ENCODE measurements around the gene PRAMEF5. TPM values are rescaled to one million over a fixed set of nuclear protein-coding genes. Genes with fewer than 3 reads are reported as not detected.
"Not testable (repeated sequence)": the region's sequence is repeated elsewhere in the genome, so short reads cannot be mapped to it uniquely, and the experiment has no call there.

Gene PRAMEF5
- total RNA-seq, 1 experiment from 2014 or later: not detected

- H2BK12ac ChIP-seq (ENCODE audit: insufficient read length, low read depth, low read length); H3K27ac ChIP-seq (ENCODE audit: insufficient read length, low read depth, low read length); H2BK15ac ChIP-seq (ENCODE audit: low read depth, low read length); H3K56ac ChIP-seq (ENCODE audit: insufficient read length, low read depth, low read length); H2BK20ac ChIP-seq (ENCODE audit: low read depth, low read length, poor library complexity, severe bottlenecking); H2BK5ac ChIP-seq (ENCODE audit: insufficient read length, low read length); H3K4me3 Mint-ChIP-seq; H3K4me1 ChIP-seq (ENCODE audit: insufficient read depth, low read length); H3T11ph ChIP-seq (ENCODE audit: low read length); DNase-seq; H3K27me3 ChIP-seq (ENCODE audit: insufficient read depth, low read length); H3K9ac ChIP-seq (ENCODE audit: extremely low read depth, insufficient read length, low read length); H3K23ac ChIP-seq (ENCODE audit: insufficient read length, low read depth, low read length); H3K79me1 ChIP-seq (ENCODE audit: insufficient read depth, low read depth, low read length, poor library complexity, severe bottlenecking); H4K5ac ChIP-seq (ENCODE audit: insufficient read length, low read depth, low read length); H3K4me1 Mint-ChIP-seq; H3K14ac ChIP-seq (ENCODE audit: insufficient read depth, low read length); H4K91ac ChIP-seq (ENCODE audit: insufficient read length, low read depth, low read length); H3K4ac ChIP-seq (ENCODE audit: low read depth, low read length); H3K4me2 ChIP-seq (ENCODE audit: insufficient read depth, insufficient read length, low read length); H3K79me2 ChIP-seq (ENCODE audit: insufficient read depth, low read length); H3K18ac ChIP-seq (ENCODE audit: insufficient read length, low read depth, low read length); H3K23me2 ChIP-seq (ENCODE audit: insufficient read length, low read depth, low read length, poor library complexity, severe bottlenecking); H3K27me3 Mint-ChIP-seq (ENCODE audit: low read depth); H2AK5ac ChIP-seq (ENCODE audit: insufficient read length, low read length); H4K8ac ChIP-seq (replicated peaks; ENCODE audit: insufficient read length, low read depth, low read length); H2AFZ ChIP-seq (ENCODE audit: low read length); H4K20me1 ChIP-seq (ENCODE audit: control insufficient read depth, insufficient read depth, insufficient read length); H3K27ac Mint-ChIP-seq; H2BK120ac ChIP-seq (ENCODE audit: low read depth, low read length, poor library complexity, severe bottlenecking): not testable (repeated sequence)
- Mint-ChIP-seq H3K36me3 (ENCODE audit: insufficient read depth in 1 of 3, low read depth in 3 of 3) (peaks cover 20 to 60% (median 35%) of the 10 kb centered on the region in 3 experiments), H3K9me3 (peaks cover 83 to 93% of the 10 kb centered on the region in 2 experiments)
- WGBS (ENCODE audit: extremely low coverage, insufficient read length, low lambda C conversion rate): no CpG with 5 or more reads among the region's 2 CpGs
- peaks cover 88% of the 10 kb centered on the region for H3K9me3 ChIP-seq (ENCODE audit: control insufficient read depth, low read depth, low read length)
Observed at GRCh38 chr1:13230601-13231000, 23.4 kb upstream of the PRAMEF5 start.

- not testable (repeated sequence) for H2AK5ac ChIP-seq (ENCODE audit: insufficient read length, low read length); H3K4me1 Mint-ChIP-seq; H2BK20ac ChIP-seq (ENCODE audit: low read depth, low read length, poor library complexity, severe bottlenecking); H3K79me1 ChIP-seq (ENCODE audit: insufficient read depth, low read depth, low read length, poor library complexity, severe bottlenecking); H3T11ph ChIP-seq (ENCODE audit: low read length); H3K18ac ChIP-seq (ENCODE audit: insufficient read length, low read depth, low read length); H3K27me3 Mint-ChIP-seq (ENCODE audit: low read depth); DNase-seq; H2BK120ac ChIP-seq (ENCODE audit: low read depth, low read length, poor library complexity, severe bottlenecking); H3K56ac ChIP-seq (ENCODE audit: insufficient read length, low read depth, low read length); H4K20me1 ChIP-seq (ENCODE audit: control insufficient read depth, insufficient read depth, insufficient read length); H3K27ac Mint-ChIP-seq; H3K4me3 Mint-ChIP-seq; H2BK12ac ChIP-seq (ENCODE audit: insufficient read length, low read depth, low read length); H4K5ac ChIP-seq (ENCODE audit: insufficient read length, low read depth, low read length); H3K27me3 ChIP-seq (ENCODE audit: insufficient read depth, low read length); H3K27ac ChIP-seq (ENCODE audit: insufficient read length, low read depth, low read length); H3K14ac ChIP-seq (ENCODE audit: insufficient read depth, low read length); H3K4me2 ChIP-seq (ENCODE audit: insufficient read depth, insufficient read length, low read length); H3K4me1 ChIP-seq (ENCODE audit: insufficient read depth, low read length); H3K79me2 ChIP-seq (ENCODE audit: insufficient read depth, low read length); H3K23ac ChIP-seq (ENCODE audit: insufficient read length, low read depth, low read length); H2AFZ ChIP-seq (ENCODE audit: low read length); H4K91ac ChIP-seq (ENCODE audit: insufficient read length, low read depth, low read length); H3K4ac ChIP-seq (ENCODE audit: low read depth, low read length); H2BK5ac ChIP-seq (ENCODE audit: insufficient read length, low read length); H3K9ac ChIP-seq (ENCODE audit: extremely low read depth, insufficient read length, low read length); H3K23me2 ChIP-seq (ENCODE audit: insufficient read length, low read depth, low read length, poor library complexity, severe bottlenecking); H4K8ac ChIP-seq (replicated peaks; ENCODE audit: insufficient read length, low read depth, low read length); H2BK15ac ChIP-seq (ENCODE audit: low read depth, low read length)
- no CpG with 5 or more reads among the region's 7 CpGs for WGBS (ENCODE audit: extremely low coverage, insufficient read length, low lambda C conversion rate)
- H3K9me3 Mint-ChIP-seq: peaks cover 83 to 93% of the 10 kb centered on the region in 2 experiments
- H3K9me3 ChIP-seq (ENCODE audit: control insufficient read depth, low read depth, low read length): peaks cover 82% of the 10 kb centered on the region
- H3K36me3 Mint-ChIP-seq (ENCODE audit: insufficient read depth in 1 of 3, low read depth in 3 of 3): peaks cover 15 to 60% (median 30%) of the 10 kb centered on the region in 3 experiments
Observed at GRCh38 chr1:13231061-13231750, 22.8 kb upstream of the PRAMEF5 start.
